Right cardiac atrium (tissue), 5 donors: ENCODE measurements around the gene TPM2. TPM values are rescaled to one million over a fixed set of nuclear protein-coding genes. Genes with fewer than 3 reads are reported as not detected.

Source experiments
- ATAC-seq, 2 donors: fragments of 200-7000 bp; cut with Tn5 transposase; one replicate each; pipeline versions ENCODE4 v1.8.0 to v1.9.1; 2020; ENCODE audit warnings: moderate library complexity in 2 of 2, mild to moderate bottlenecking in 1 of 2
- DNase-seq, 3 donors: peaks; one replicate each; pipeline ENCODE4 v3.0.0-alpha.2; 2020
- H3K27ac ChIP-seq: one replicate; pipeline ENCODE4 v1.5.1; 2013; ENCODE audit warnings: mild to moderate bottlenecking, low read length, control low read depth, moderate library complexity
- H3K27me3 ChIP-seq: one replicate; pipeline ENCODE4 v1.6.1; 2013; ENCODE audit not compliant: control insufficient read depth, insufficient read depth
- H3K4me1 ChIP-seq: one replicate; pipeline ENCODE4 v1.6.1; 2013; ENCODE audit warnings: low read length; ENCODE audit not compliant: control insufficient read depth, insufficient read depth
- H3K4me3 ChIP-seq: one replicate; pipeline ENCODE4 v1.5.1; 2013; ENCODE audit warnings: low read length, control low read depth
- H3K9me3 ChIP-seq: one replicate; pipeline ENCODE4 v1.6.1; 2013; ENCODE audit warnings: low read length; ENCODE audit not compliant: control insufficient read depth
- WGBS: extraction: QIAGEN DNeasy Blood & Tissue Kit; methylation state at CpG from one replicate; pipeline ENCODE4 v1.1.7; 2013; 5-methylcytosine and 5-hydroxymethylcytosine counted together
- intact Hi-C, 4 donors: fragments of 100-400 bp; cut with DNase I; formaldehyde crosslinking; loops; one replicate each; pipeline versions ENCODE4 v1.11.0 to v1.14.0; 2022 to 2023
- polyA plus RNA-seq: library from polyadenylated mRNA; stranded (reverse); fragments of 200-250 nt; gene quantifications from one replicate; pipeline ENCODE4 v1.2.3, GENCODE V29; 2013
- total RNA-seq, 4 donors: library from RNA; stranded (reverse); fragmentation: NEBNext Ultra II Directional; extraction: Animal tissue kit (Norgen Biotek cat#: 25700); gene quantifications; one replicate each; pipeline ENCODE4 v1.2.1, GENCODE V29; 2021
- donor health status: healthy with polysubstance abuse.
- donor health status: DM: no; HTN: yes; CAD: no.
- donor health status: DM: no; HTN: no; CAD: no.
- donor health status: DM: no; HTN: yes; CAD: no; lungs with severe emphysema.
- donor health status: DM: yes; HTN: yes; CAD: no.

The TPM2 gene
- total and polyA plus RNA-seq, 5 donors = 573 to 2,123 (median 777) TPM

- no peaks in the 10 kb centered on the region for H3K27me3 ChIP-seq
- WGBS = 87% methylated on average over 15 of the region's 15 CpGs
- H3K27ac ChIP-seq = no peak overlapping the region
- no peaks in the 10 kb centered on the region for H3K4me1 ChIP-seq
- H3K4me3 ChIP-seq = no peak overlapping the region
- DNase-seq (no peak), ATAC-seq (peak in 1 of 2 donors; percentile 8)
- intact Hi-C loops = no loop called here
- H3K9me3 ChIP-seq = no peaks in the 10 kb centered on the region
Observed at GRCh38 chr9:35718721-35719511, 29.2 kb upstream of the TPM2 start.

GRCh38 chr9:35717132-35717870, 27.6 kb upstream of the TPM2 start:
- Histone ChIP-seq H3K9me3 (no peaks in the 10 kb centered on the region), H3K27ac (no peak overlapping the region), H3K4me1 (no peaks in the 10 kb centered on the region), H3K27me3 (no peaks in the 10 kb centered on the region), H3K4me3 (no peak overlapping the region)
- no peak for ATAC-seq
- DNase-seq = no peak
- intact Hi-C loops = no loop called here
- 90% methylated on average over 14 of the region's 14 CpGs for WGBS

GRCh38 chr9:35716230-35716629, 26.5 kb upstream of the TPM2 start:
- Histone ChIP-seq H3K27me3 (no peaks in the 10 kb centered on the region), H3K4me3 (no peak overlapping the region), H3K27ac (no peak overlapping the region), H3K9me3 (no peaks in the 10 kb centered on the region), H3K4me1 (no peaks in the 10 kb centered on the region)
- intact Hi-C loops = no loop called here
- ATAC-seq = no peak
- no peak for DNase-seq
- 80% methylated on average over 4 of the region's 4 CpGs for WGBS

GRCh38 chr9:35714579-35715252, 25.0 kb upstream of the TPM2 start:
- no peaks in the 10 kb centered on the region for H3K4me1 ChIP-seq
- DNase-seq (peak in 1 of 3 donors; percentile 18), ATAC-seq (no peak)
- no peak overlapping the region for H3K4me3 ChIP-seq
- 93% methylated on average over 13 of the region's 13 CpGs for WGBS
- H3K9me3 ChIP-seq = no peaks in the 10 kb centered on the region
- intact Hi-C loops = no loop called here
- no peaks in the 10 kb centered on the region for H3K27me3 ChIP-seq
- H3K27ac ChIP-seq = no peak overlapping the region

GRCh38 chr9:35714123-35714522, 24.4 kb upstream of the TPM2 start:
- H3K27ac ChIP-seq = no peak overlapping the region
- intact Hi-C loops = no loop called here
- H3K4me1 ChIP-seq = no peaks in the 10 kb centered on the region
- DNase-seq (peak in 1 of 3 donors; percentile 23), ATAC-seq (no peak)
- H3K4me3 ChIP-seq = no peak overlapping the region
- H3K27me3 ChIP-seq = no peaks in the 10 kb centered on the region
- WGBS = 91% methylated on average over 6 of the region's 6 CpGs
- H3K9me3 ChIP-seq = no peaks in the 10 kb centered on the region

- ATAC-seq = no peak
- Histone ChIP-seq H3K4me3 (no peak overlapping the region), H3K27me3 (no peaks in the 10 kb centered on the region), H3K27ac (no peak overlapping the region), H3K4me1 (no peaks in the 10 kb centered on the region), H3K9me3 (no peaks in the 10 kb centered on the region)
- no peak for DNase-seq
- WGBS = 90% methylated on average over 3 of the region's 3 CpGs
- intact Hi-C loops = no loop called here
Observed at GRCh38 chr9:35713578-35713977, 23.9 kb upstream of the TPM2 start.

- peak in 1 of 3 donors; percentile 35 for DNase-seq
- no peak overlapping the region for H3K4me3 ChIP-seq
- no peak overlapping the region for H3K27ac ChIP-seq
- intact Hi-C loops = no loop called here
- WGBS = 89% methylated on average over 11 of the region's 11 CpGs
- no peaks in the 10 kb centered on the region for H3K4me1 ChIP-seq
- no peak for ATAC-seq
- no peaks in the 10 kb centered on the region for H3K9me3 ChIP-seq
- no peaks in the 10 kb centered on the region for H3K27me3 ChIP-seq
Observed at GRCh38 chr9:35712762-35713400, 23.2 kb upstream of the TPM2 start.

GRCh38 chr9:35711501-35712428, 22.0 kb upstream of the TPM2 start:
- Histone ChIP-seq H3K27me3 (no peaks in the 10 kb centered on the region), H3K9me3 (no peaks in the 10 kb centered on the region), H3K27ac (peak overlapping the region; percentile 78), H3K4me1 (no peaks in the 10 kb centered on the region), H3K4me3 (no peak overlapping the region)
- ATAC-seq (peak in 1 of 2 donors; percentile 32), DNase-seq (peak in 1 of 3 donors; percentile 41)
- whole genome bisulfite sequencing = 79% methylated on average over 21 of the region's 21 CpGs
- intact Hi-C loops = no loop called here

GRCh38 chr9:35710818-35711500, 21.2 kb upstream of the TPM2 start:
- Histone ChIP-seq H3K27me3 (no peaks in the 10 kb centered on the region), H3K4me1 (no peaks in the 10 kb centered on the region), H3K4me3 (no peak overlapping the region), H3K27ac (peak overlapping the region; percentile 78), H3K9me3 (no peaks in the 10 kb centered on the region)
- DNase-seq (peak in 1 of 3 donors; percentile 55), ATAC-seq (peak; percentile 17 to 20)
- 52% methylated on average over 7 of the region's 7 CpGs for WGBS
- intact Hi-C loops = no loop called here
